Measurements from ENCODE around the gene RASSF8.

DNA sequence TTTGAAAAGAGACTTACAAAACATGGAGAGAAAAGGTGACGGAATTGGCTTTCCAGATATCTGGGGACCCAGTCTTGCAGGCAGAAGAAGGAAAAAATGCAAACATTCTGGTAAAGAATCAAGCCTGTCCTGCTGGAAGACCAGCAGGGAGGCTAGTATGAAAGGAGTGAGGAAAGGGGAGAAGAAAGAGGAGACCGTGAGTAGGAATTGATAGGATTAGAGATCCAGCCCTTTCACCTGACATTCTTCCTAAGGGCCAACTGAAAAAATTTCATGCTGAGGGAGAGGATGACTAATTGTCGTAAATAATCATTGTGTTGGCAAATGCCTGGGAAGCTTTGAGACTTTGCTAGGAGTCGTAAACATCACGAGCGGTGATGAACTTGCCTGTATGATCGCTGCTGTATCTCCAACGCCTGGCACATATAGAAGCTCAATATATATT lies 154.2 kb downstream of the RASSF8 start:
- TF ChIP-seq CTCF (conservative IDR thresholded peaks at IDR 0.05; ENCODE audit: low read depth, low read length) (no peak), EZH2 (IDR thresholded peaks at IDR 0.05; ENCODE audit: low read length, unreplicated experiment) (no peak), EZH2phosphoT487 (IDR thresholded peaks at IDR 0.05; ENCODE audit: borderline replicate concordance, low read length) (no peak)
